HG03432 (cell line): Measurements from ENCODE around the gene ACAP2.
A peak's percentile ranks its signal among the peaks of the same experiment; 100 is the strongest.
"Not testable (repeated sequence)": the region's sequence is repeated elsewhere in the genome, so short reads cannot be mapped to it uniquely, and the experiment has no call there.

Source experiments
- ATAC-seq: cut with Tn5 transposase; IDR thresholded peaks from one replicate; pipeline ENCODE4 v1.9.1; 2021; ENCODE audit warnings: mild to moderate bottlenecking, moderate library complexity; ENCODE audit not compliant: unreplicated experiment

The ACAP2 gene

DNA sequence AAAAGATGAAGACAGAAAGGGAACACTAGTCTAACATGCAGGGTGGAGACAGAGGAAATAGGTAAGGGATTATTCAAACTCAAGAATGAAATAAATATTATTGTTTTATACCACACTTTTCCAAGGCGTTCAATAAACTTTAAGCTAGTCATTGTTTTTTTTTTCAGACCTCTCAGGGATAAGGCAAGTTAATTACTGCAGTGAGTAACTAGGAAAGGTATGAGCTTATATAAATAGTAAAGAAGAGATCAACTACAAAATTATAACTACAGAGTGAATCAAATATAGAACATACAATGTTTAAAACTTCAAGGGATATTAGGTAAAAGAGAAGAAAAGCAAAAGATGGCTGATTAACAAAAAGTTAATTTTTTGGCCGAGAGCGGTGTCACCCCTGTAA is 140.4 kb downstream of the ACAP2 start:
- ATAC-seq = no peak

DNA sequence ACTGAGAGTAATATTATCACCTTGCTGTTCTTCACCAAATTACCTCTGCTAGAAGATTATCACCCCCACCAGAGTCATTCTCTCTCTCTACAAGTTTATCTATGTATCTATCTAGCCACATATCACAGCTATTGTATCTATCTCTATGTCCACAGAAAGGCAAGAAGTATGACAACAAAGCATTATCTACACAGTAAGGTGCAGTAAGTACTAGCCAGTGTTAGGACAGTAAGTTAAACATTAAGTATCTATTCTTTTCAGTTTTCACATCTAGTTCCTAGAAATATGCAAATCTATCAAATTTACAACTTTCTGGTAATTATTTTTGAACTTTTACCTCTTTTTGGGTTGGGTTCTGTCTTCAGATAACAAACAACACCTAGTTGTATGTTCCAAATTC is 145.4 kb downstream of the ACAP2 start:
- no peak for ATAC-seq

DNA sequence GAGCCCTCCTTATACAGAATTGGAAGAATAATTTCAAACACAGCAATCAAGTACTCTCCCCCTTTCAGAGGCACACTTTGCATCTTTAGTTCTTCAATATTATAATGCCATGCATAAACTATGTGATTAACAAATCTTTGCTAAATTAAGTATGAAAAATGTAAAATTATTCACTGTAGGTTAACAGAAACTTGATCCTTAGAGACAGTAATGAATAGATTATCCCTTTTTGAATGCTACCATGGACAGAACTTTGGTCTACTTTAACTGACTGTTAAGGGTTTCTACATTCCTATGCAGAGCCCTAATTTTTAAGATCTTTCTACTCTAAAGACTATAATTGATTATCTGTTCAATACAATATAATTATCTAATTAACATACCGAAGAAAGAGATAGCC is 146.2 kb downstream of the ACAP2 start:
- no peak for ATAC-seq

DNA sequence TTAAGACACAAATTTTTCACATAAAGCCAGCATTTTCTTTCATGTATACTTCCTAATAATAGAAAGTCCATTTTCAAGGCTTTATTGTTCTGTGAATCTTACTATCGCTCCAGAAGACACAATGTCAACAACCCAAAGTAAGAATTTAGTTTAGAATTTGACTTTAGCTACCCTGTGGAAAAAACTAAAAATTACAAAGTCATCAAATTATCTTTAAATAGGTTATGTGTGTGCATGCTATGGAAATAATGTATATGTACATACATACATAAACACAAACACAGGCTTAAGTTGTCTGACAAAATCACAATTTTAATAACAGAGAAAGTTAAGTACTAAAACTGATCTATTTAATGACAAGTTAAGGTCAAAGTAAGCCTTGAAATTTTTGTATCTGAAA is 151.7 kb downstream of the ACAP2 start:
- ATAC-seq = no peak

DNA sequence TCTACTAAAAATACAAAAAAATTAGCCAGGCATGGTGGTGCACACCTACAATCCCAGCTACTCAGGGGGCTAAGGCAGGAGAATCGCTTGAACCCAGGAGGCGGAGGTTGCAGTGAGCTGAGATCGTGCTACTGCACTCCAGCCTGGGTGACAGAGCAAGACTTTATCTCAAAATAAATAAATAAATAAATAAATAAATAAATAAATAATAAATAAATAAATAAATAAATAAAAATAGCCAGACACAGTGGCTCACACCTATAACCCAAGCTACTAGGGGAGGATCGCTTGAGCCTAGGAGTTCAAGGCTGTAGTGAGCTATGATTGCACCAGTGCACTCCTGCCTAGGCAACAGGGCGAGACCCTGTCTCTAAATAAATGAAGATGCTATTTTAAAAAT is 152.2 kb downstream of the ACAP2 start:
- ATAC-seq = not testable (repeated sequence)

DNA sequence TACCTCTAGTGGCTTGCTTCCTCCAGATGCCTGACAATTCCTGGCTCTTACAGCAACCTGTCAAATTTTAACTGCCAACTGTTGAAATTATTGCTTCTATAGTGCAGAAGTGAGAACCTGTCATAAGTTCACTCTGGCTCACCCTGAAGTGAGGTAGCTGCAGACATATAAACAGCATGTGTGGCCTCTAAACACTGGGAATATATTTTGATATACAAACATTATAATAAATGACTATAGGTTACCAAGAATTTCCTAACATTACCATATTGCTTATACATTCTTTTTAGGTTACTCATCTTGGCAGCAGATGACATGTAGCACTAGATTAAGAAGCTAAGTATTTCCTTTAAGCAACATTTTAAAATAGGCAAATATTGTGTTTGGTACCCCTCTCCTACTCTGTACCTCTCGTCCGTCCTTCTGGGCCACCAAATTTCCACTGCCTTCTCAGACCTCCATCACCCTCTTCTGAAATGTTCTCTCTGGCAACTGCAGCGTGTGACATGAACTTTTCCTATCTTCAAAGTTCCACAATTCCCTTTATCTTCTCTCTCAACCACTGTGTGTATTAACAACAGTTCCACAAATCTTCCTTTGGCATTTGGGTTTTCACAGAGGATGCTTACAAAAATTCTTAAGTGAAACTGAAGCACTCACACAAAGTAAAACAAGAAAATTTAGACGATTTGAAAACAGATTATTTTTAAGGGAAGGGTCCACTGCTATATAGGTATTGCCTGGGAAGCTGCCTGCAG is 156.5 kb downstream of the ACAP2 start:
- ATAC-seq = no peak

DNA sequence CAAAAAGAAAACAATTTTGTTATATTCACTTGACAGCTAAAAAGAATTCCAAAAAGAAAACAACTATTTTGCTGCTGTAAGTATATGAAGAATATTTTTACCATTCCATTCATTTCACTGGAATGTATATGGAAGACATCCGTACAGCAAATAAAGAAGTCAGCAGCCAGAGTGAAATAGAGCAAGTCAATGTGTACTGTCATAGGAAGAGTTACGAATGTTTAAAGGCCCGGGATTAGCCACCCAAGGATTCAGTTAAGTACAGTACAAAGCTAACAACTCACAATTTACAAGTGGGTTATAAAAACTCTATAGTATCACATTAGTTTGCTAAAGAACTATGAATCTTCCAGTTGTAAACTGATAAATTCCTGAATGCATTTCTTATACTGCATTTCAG is 157.4 kb downstream of the ACAP2 start:
- ATAC-seq = no peak

DNA sequence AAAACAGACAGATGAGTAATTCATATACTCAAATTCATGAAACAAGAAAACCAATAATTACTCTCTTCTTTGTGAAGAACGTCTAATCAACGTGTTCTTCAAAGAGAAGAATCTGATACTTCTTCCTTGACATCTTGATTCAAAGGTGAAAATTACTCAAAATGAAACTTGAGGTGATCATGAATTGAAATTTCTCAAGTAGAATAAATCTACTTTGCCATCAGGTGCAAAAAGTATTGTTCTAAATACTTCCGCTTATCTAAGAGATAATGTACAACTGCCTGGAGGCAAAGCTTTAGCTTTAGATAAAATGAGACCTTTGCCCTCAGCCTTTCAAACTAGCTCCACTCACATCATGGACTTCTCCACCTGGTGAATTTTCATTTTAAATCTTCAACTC is 158.0 kb downstream of the ACAP2 start:
- no peak for ATAC-seq

DNA sequence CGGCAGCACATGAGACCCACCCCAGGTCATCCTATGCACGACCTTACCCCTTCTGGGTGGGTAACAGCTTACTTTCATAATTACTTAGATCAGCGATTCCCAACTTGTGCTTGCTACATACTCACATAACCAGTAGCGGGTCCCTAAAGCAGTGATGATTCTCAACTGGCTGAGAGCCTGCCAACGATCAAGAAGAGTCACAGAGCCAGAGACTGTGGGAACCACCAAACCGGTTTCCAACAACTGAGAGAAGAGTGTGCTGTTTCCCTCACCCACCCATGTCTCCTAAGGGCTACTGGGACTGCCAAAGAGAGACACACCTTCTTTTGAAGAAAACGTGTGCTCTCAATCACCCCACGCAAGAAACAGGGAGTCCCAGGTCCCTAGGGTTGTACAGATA is 159.9 kb downstream of the ACAP2 start:
- ATAC-seq = no peak

DNA sequence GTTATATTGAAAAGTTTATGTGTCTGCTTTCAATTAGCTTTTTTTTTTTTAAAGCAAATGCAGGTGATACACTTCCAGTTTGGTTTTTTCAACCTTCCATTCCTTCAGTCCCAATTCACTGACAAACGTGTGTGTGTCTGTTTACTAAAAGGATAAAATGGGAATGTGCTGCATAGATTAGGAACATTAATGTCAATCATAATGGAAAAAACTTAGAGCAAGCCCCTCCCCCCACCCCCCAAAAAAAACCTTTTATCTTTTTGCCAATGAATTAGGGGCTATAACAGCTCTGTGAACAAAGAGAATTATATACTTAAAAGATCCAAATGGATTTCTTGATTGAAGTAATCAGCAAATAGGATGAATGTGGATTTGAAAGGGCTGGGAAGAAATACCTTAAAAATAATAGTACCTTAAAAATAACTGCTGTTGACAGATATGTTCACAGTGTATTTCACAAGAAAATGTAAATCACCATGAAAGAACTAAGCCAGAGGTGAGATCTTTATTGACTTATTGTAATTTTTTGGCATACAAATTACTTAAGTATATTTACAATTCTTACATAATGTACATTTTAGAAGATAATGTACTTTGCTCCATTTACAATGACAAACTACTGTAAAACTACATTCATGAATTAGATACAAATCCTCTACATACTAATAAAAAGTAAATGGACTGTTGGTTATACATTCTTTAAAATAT is 168.4 kb downstream of the ACAP2 start:
- no peak for ATAC-seq

DNA sequence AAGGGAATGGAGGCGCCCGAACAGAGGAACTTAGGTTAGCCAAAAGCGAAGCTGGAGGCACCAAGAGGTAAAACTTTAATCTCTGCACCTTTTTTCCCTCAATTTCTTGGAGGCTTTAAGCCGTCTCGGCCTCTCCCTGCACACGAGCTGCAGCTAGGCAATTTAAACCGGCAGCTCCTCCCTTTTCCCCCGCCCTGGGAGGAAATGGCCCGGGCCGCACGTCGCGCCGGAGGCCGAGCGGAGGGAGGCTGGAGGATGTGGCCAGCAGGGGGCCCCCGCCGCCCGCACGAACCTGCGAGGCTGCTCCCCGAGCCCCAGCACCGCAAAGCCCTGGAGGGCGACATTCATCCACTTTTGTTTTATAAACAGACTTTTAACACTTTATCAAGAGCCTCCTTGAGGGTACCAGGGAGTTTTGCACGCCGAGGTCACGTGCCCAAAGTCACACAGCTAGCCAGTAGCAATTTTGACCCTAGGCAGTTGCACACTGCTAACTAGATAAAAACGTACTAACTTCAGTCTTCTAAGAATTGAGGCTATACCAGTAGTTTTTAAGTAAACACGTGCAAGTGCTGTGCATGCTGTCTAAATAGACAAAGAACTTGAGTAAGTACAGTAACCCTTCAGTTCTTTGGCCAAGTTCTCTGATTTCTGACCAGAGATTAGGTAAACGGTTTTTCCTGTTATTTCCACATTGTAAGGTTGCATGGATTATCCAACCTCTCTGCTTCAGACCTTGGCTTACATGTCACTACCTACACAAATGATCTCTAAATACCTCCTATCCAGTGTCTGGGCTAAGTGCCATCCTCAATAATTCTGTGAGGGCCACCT is 171.2 kb downstream of the ACAP2 start:
- ATAC-seq = peak; percentile 77

DNA sequence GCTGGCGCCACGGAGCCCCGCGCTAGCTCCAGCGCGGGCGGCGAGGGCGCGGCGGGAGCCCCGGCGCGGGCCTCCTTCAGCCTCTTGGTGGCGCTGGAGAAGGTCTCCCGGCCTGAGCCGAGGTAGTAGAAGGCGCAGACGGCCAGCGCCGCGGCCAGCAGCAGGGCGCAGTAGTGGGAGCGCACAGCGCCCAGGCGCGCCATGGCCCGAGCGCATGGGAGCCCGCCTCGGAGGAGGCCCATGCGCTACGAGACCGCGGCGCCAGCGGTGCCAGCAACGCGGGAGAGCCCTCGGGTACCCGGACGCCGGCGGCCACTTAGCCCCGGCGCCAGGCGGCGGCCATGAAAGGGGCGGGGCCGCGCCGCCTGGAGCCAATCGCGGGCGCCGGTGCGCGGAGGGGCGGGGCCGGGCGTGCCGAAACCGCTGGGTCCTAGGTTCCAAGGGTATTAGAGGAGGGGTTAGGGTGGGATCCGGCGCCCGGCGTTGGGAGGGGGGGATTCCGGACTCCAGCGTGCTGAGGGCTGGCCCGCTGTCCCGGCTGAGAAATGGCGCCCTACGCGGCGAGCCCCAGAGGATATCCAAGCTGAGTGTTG is 171.9 kb downstream of the ACAP2 start, which contains the start of gene XXYLT1:
Gene XXYLT1, minus strand, starts transcription at position 343 of the 593 bp plus-strand sequence. Its CDS starts 101 bp downstream, at position 242.
- ATAC-seq = peak; percentile 89

DNA sequence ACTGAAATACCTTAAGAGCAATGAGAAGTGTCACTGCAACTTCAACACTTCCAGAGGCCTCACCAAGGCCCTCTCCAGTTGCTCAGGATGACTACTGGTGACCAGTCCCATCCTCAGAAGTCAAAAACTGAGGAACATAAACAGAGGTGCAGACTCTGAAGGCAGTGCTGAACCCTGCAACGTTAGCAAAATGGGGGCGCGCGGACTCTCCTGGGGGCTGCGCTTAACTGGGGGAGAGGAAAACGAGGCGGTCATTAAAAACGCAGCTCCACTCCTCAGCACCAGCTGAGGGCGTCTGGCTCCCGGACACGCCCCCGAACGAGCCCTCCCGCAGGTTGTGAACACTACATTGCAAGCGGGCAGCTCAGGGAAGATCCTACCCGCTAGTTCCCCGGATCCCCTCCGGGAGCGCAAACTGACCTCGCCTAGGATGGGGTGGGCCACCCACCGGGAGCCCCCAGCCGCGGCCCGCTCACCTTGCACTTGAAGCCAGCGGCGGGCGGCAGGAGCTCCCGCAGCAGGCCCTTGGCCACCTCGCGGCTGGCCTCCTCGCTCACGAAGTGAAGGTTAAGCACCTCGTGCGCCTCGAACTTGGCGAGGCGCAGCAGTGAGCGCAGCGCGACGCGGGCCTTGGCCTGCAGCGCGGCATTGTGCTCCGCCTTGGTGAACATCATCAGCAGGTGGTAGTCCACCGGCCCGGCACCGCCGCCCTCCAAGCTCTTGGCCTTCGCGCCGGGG is 172.6 kb downstream of the ACAP2 start:
- peak; percentile 18 for ATAC-seq

DNA sequence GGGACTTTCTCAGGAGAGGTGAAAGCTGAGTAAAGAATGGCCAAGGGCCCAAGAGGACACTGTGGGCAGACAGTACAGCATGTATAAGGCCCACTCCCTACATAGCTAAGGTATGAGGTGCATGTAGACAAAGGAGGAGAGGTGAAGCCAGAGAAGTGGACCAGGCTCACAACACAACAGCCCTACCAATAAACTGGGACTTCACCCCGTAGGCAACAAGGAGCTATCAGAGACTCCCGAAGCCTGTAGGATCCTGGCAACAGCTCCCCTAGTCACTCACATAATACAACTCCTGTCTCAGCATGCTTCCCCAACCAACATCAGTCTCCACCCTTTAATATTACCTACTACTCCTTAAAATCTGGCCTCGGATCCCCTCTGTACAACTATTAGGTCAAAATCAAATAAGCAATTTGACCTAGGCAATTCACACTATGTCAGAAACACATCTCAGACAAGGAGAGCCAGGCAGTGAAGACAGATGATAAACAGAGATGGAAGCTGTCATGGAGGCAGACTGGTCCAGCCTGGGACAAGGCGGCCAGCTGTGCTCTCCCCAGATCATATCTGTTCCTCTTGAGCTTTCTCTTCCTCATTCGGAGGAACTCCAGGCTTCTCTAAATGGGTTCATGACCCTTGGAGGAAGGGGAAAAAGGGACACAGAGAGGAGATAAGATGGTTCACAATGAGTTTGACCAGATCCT is 173.3 kb downstream of the ACAP2 start:
- no peak for ATAC-seq

DNA sequence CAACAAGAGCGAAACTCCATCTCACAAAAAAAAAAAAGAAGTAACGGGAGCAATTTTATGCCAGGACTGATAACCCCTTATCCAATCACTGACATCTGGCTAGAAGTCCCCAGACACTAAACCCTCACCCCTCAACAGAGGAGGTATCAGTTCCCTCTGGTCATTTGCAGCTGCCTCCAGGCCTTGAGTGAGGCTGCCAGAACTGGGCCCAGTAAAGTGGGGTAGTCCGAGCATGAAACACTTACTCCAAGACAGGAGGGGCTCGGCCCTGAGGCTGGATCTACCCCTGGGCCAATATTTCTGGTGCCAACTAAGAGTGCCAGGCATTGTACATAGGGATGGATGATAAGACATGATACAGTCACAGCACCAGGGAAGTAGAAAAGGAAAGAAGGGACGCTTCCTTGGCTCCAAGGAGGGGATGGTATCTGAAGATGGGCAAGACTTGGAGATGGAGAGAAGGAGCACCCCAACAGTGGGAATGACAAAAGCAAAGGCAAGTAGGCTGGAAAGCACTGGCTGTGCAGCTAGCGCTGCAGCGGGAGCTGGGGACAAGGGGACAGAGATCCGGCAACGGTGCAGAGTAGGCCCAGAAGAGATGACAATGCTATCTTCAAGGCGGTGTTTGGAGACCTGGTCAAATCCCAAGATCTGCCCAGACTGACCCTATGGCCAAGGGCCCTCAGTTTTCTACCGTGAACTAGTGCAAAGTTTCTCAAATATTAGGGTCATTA is 174.1 kb downstream of the ACAP2 start:
- no peak for ATAC-seq

DNA sequence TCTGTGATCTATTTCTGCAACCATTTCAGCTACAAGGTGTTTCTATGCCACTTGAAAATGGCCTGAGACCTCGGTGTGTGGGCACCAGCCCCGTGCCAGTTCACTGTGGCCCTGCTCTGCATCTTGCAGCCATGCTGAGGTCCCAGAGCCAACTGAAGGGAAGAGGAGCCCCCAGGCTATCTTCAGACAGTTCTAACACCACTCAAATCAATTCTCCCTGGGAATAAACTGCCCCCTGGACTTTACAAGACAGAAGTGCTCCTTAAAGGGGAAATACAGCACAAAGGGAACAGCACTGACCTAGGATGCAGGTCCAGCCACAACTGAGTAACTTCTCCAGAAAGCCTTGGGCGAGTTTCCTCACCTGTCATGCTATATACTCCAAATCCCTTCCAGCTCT is 175.7 kb downstream of the ACAP2 start:
- no peak for ATAC-seq

DNA sequence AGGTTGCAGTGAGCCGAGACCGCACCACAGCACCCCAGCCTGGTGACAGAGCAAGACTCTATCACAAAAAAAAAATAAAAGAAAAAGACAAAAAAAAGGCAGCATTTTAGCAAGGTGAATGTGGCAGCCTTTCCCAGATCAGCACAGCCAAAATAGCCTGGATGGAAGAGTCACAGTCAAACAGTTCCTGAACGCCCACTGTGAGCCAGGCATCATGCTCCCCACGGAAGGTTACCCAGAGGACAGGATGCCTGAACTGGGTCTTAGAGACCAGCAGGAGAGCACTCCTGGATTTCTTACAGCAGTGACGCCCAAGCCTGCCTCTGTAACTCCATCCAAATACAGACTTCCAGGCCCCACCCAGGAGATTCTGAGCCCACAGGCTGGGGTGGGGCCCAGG is 176.4 kb downstream of the ACAP2 start:
- no peak for ATAC-seq

DNA sequence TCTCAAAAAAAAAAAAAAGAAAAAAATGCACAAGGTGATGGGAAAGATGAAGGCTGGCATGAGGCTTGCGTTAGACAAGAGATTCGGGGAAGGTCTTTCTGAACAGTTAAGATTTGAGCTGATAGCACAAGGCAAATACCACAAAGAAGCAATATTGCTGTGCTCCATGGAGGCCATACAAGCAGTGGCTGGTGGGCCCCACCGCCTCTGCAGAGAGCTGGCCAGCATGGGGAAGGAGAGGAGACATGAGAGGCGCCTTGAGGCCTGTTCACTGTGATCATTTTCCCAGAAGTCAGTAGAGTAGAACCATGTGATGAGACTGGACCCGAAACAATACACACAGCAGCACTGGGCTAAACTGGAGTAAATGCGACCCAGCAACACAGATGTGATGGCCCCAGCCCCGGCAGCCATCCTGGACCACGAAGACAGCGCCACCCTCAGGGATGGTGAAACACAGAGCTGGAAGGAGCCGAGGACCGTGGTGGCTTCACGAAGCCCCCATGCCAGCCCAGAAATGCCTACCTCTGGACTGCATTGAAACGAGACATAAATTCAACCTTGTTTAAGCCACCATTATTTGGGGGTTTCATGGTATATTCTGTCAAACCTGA is 177.3 kb downstream of the ACAP2 start:
- no peak for ATAC-seq
